SH-SY5Y (cell line): ENCODE data around the gene AGPAT3.

ENCODE experiments used
- GATA2 ChIP-seq: IDR thresholded peaks from 2 replicates; pipeline ENCODE4 v1.6.1; 2011; ENCODE audit warnings: mild to moderate bottlenecking, low read depth, low read length
- GATA3 ChIP-seq: IDR thresholded peaks from 2 replicates; pipeline ENCODE4 v1.6.1; 2011; ENCODE audit warnings: low read depth, mild to moderate bottlenecking, low read length, moderate library complexity

GRCh38 chr21:44010429-44010828 is 145.4 kb downstream of the AGPAT3 start:
- TF ChIP-seq GATA2, result no peak
- no peak for TF ChIP-seq GATA3
